ENCODE results near the gene CFAP46. TPM values are rescaled to one million over a fixed set of nuclear protein-coding genes. Genes with fewer than 3 reads are reported as not detected.

CFAP46 gene
- total and polyA plus RNA-seq, 2 experiments from 2014 or later = 0.20 to 0.22 TPM

GRCh38 chr10:132813560-132814468 is 128.6 kb downstream of the CFAP46 start:
- no peak for DNase-seq
- H3K36me3 ChIP-seq (ENCODE audit: low read depth) = no peaks in the 10 kb centered on the region
- no peak overlapping the region for H2AFZ ChIP-seq
- no peaks in the 10 kb centered on the region for H3K4me1 ChIP-seq (ENCODE audit: insufficient read depth)
- no peaks in the 10 kb centered on the region for H3F3A ChIP-seq (ENCODE audit: insufficient read depth)
- H3K9ac ChIP-seq = no peak overlapping the region
- 30 to 34% methylated on average over 20 to 28 of the region's 28 CpGs for WGBS, 2 experiments (ENCODE audit: low coverage in 1 of 2, low lambda C conversion rate in 2 of 2, missing lambda C conversion rate in 2 of 2)
- in situ Hi-C loops (cut with MboI) = no loop called here
- TF ChIP-seq EZH2phosphoT487 (IDR thresholded peaks at IDR 0.05; ENCODE audit: insufficient read depth, low read depth) = no peak
- TF ChIP-seq EZH2 (IDR thresholded peaks at IDR 0.05; ENCODE audit: insufficient read depth, poor library complexity, severe bottlenecking) = no peak
- H3K27ac ChIP-seq = no peak overlapping the region
- H3K4me3 ChIP-seq = no peak overlapping the region
- peaks cover 14% of the 10 kb centered on the region for H3K27me3 ChIP-seq (replicated peaks; ENCODE audit: insufficient read depth)
- H3K79me2 ChIP-seq (ENCODE audit: insufficient read depth) = no peaks in the 10 kb centered on the region
- H3K9me2 ChIP-seq (ENCODE audit: insufficient read depth) = no peaks in the 10 kb centered on the region
- no peaks in the 10 kb centered on the region for H4K20me1 ChIP-seq (ENCODE audit: insufficient read depth)
- H3K4me2 ChIP-seq (ENCODE audit: unreplicated experiment) = no peak overlapping the region
- H3K9me3 ChIP-seq (ENCODE audit: low read depth) = no peaks in the 10 kb centered on the region

GRCh38 chr10:132813001-132813401 is 129.4 kb downstream of the CFAP46 start:
- no peak overlapping the region for H3K4me2 ChIP-seq (ENCODE audit: unreplicated experiment)
- no peaks in the 10 kb centered on the region for H3K9me2 ChIP-seq (ENCODE audit: insufficient read depth)

GRCh38 chr10:132812520-132812919 is 129.8 kb downstream of the CFAP46 start:
- Histone ChIP-seq H3K4me1 (ENCODE audit: insufficient read depth) (no peaks in the 10 kb centered on the region), H2AFZ (no peak overlapping the region), H3K36me3 (ENCODE audit: low read depth) (no peaks in the 10 kb centered on the region), H3F3A (ENCODE audit: insufficient read depth) (no peaks in the 10 kb centered on the region), H3K4me3 (no peak overlapping the region), H3K9me3 (ENCODE audit: low read depth) (no peaks in the 10 kb centered on the region), H3K27ac (no peak overlapping the region), H3K79me2 (ENCODE audit: insufficient read depth) (no peaks in the 10 kb centered on the region), H4K20me1 (ENCODE audit: insufficient read depth) (no peaks in the 10 kb centered on the region), H3K4me2 (ENCODE audit: unreplicated experiment) (no peak overlapping the region), H3K9me2 (ENCODE audit: insufficient read depth) (no peaks in the 10 kb centered on the region), H3K27me3 (replicated peaks; ENCODE audit: insufficient read depth) (peaks cover 13% of the 10 kb centered on the region), H3K9ac (no peak overlapping the region)
- TF ChIP-seq EZH2phosphoT487 (IDR thresholded peaks at IDR 0.05; ENCODE audit: insufficient read depth, low read depth) (no peak), EZH2 (IDR thresholded peaks at IDR 0.05; ENCODE audit: insufficient read depth, poor library complexity, severe bottlenecking) (no peak)
- in situ Hi-C loops (cut with MboI) = no loop called here
- DNase-seq = no peak
- 49 to 64% methylated on average over 6 to 11 of the region's 11 CpGs for WGBS, 2 experiments (ENCODE audit: low coverage in 1 of 2, low lambda C conversion rate in 2 of 2, missing lambda C conversion rate in 2 of 2)

More at GRCh38 chr10:132813001-132813401, 129.4 kb downstream of the CFAP46 start:
- no peak overlapping the region for H2AFZ ChIP-seq
- no peak overlapping the region for H3K9ac ChIP-seq
- H3K36me3 ChIP-seq (ENCODE audit: low read depth) = no peaks in the 10 kb centered on the region
- H3K4me1 ChIP-seq (ENCODE audit: insufficient read depth) = no peaks in the 10 kb centered on the region
- H3K79me2 ChIP-seq (ENCODE audit: insufficient read depth) = no peaks in the 10 kb centered on the region
- no peak for TF ChIP-seq EZH2 (IDR thresholded peaks at IDR 0.05; ENCODE audit: insufficient read depth, poor library complexity, severe bottlenecking)
- TF ChIP-seq EZH2phosphoT487 (IDR thresholded peaks at IDR 0.05; ENCODE audit: insufficient read depth, low read depth) = no peak
- no peak for DNase-seq
- no peak overlapping the region for H3K4me3 ChIP-seq
- H3K27ac ChIP-seq = no peak overlapping the region
- H3F3A ChIP-seq (ENCODE audit: insufficient read depth) = no peaks in the 10 kb centered on the region
- WGBS, 2 experiments (ENCODE audit: low coverage in 1 of 2, low lambda C conversion rate in 2 of 2, missing lambda C conversion rate in 2 of 2) = 88 to 93% methylated on average over 10 of the region's 10 CpGs
- in situ Hi-C loops (cut with MboI) = no loop called here
- H4K20me1 ChIP-seq (ENCODE audit: insufficient read depth) = no peaks in the 10 kb centered on the region
- no peaks in the 10 kb centered on the region for H3K9me3 ChIP-seq (ENCODE audit: low read depth)
- H3K27me3 ChIP-seq (replicated peaks; ENCODE audit: insufficient read depth) = peaks cover 14% of the 10 kb centered on the region

DNA sequence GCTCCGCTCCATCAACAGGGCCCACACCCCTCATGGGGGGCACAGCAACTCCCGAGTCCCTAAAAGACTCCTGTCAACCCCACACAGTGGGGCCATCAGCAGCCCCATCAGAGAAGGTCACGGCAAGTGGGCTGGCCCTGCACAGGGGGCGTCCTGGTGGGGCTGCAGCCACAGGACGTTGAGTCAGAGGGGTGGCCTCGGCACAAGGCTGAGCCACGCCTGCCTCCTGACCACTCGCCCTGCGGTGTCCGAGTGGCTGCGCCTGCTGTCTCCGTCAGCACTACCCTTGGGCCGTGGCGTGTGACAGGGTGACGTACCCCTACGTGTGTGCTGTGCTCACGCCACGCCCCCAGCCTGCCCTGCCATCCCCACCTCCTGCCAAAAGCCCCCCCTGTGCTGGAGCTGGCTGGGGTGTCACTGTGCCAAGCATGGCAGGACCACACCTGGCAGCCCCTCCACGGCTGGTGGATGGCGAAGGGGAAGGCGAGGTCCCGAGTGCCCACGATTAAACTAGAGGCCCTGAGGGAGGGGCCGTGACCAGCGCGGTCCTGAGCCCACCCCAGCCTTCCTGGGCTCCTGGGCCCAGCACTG is 130.4 kb downstream of the CFAP46 start:
- no peak overlapping the region for H3K9ac ChIP-seq
- H3K9me2 ChIP-seq (ENCODE audit: insufficient read depth) = no peaks in the 10 kb centered on the region
- H3K36me3 ChIP-seq (ENCODE audit: low read depth) = no peaks in the 10 kb centered on the region
- H3K9me3 ChIP-seq (ENCODE audit: low read depth) = no peaks in the 10 kb centered on the region
- H3K4me3 ChIP-seq = no peak overlapping the region
- H2AFZ ChIP-seq = no peak overlapping the region
- TF ChIP-seq EZH2phosphoT487 (IDR thresholded peaks at IDR 0.05; ENCODE audit: insufficient read depth, low read depth) = no peak
- TF ChIP-seq EZH2 (IDR thresholded peaks at IDR 0.05; ENCODE audit: insufficient read depth, poor library complexity, severe bottlenecking) = no peak
- no peak for DNase-seq
- in situ Hi-C loops (cut with MboI) = no loop called here
- WGBS, 2 experiments (ENCODE audit: low coverage in 1 of 2, low lambda C conversion rate in 2 of 2, missing lambda C conversion rate in 2 of 2) = 70 to 74% methylated on average over 25 to 26 of the region's 26 CpGs
- H3K4me2 ChIP-seq (ENCODE audit: unreplicated experiment) = no peak overlapping the region
- peaks cover 7% of the 10 kb centered on the region for H3K27me3 ChIP-seq (replicated peaks; ENCODE audit: insufficient read depth)
- H3K27ac ChIP-seq = no peak overlapping the region
- no peaks in the 10 kb centered on the region for H4K20me1 ChIP-seq (ENCODE audit: insufficient read depth)
- no peaks in the 10 kb centered on the region for H3K79me2 ChIP-seq (ENCODE audit: insufficient read depth)
- no peaks in the 10 kb centered on the region for H3K4me1 ChIP-seq (ENCODE audit: insufficient read depth)
- no peaks in the 10 kb centered on the region for H3F3A ChIP-seq (ENCODE audit: insufficient read depth)

All from GM23248 (cell line).